PC-3 (cell line): ENCODE results near the gene WEE2.

Experiments used
- CTCF ChIP-seq: fragments of 300-600 bp; sonication (generic); conservative IDR thresholded peaks from 2 replicates; pipeline ENCODE4 v1.5.1; 2017; ENCODE audit warnings: antibody characterized with exemption, low read depth, mild to moderate bottlenecking, low read length
- EZH2 ChIP-seq: fragments of 300-600 bp; sonication (generic); IDR thresholded peaks from one replicate; pipeline ENCODE4 v1.6.1; 2017; ENCODE audit warnings: antibody characterized with exemption, mild to moderate bottlenecking, low read length; ENCODE audit not compliant: unreplicated experiment
- EZH2phosphoT487 ChIP-seq: fragments of 300-600 bp; sonication (generic); IDR thresholded peaks from 2 replicates; pipeline ENCODE4 v1.6.1; 2018; ENCODE audit warnings: mild to moderate bottlenecking, antibody characterized with exemption, low read length, borderline replicate concordance

GRCh38 chr7:141715794-141716689, 7.9 kb downstream of the WEE2 start:
- TF ChIP-seq CTCF (no peak), EZH2 (no peak), EZH2phosphoT487 (no peak)
